ENCODE measurements around the gene ACTR6. TPM values are rescaled to one million over a fixed set of nuclear protein-coding genes. Genes with fewer than 3 reads are reported as not detected.

The ACTR6 gene
- total and polyA plus RNA-seq, 12 donors: 9.4 to 27.5 (median 19.6) TPM

DNA sequence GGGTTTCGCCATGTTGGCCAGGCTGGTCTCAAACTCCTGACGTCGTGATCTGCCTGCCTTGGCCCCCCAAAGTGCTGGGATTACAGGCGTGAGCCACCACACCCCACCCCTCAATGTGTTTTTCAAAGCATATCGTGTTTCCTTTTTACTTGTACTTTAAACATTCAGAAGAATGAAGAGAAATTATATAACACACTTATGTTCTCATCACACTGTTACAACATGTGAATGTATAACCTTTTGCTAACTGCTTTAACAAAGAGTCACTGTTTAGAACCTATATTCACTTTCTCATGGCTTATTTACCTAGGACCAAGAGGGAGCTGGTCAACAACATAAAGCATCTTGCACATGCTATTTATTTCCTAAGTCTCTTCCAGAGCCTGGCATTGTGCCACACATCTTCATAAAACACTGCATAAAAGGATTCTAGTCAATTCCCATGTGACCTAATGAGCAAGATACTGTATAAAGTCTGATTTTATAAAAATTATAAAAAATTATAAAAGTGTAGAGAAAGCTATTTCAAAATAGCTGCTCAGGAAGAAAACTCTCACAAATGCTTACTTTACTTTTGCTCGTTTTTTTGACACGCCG is 16.0 kb upstream of the ACTR6 start:
- DNase-seq: no peak
- 93% methylated on average over 8 of the region's 8 CpGs for WGBS, 2 donors
- H3K4me3 ChIP-seq: no peak overlapping the region
- H3K27me3 ChIP-seq: no peaks in the 10 kb centered on the region
- ATAC-seq: no peak
- H3K27ac ChIP-seq: peak overlapping the region in 1 of 10 donors; percentile 16
- TF ChIP-seq, protein P1, sequence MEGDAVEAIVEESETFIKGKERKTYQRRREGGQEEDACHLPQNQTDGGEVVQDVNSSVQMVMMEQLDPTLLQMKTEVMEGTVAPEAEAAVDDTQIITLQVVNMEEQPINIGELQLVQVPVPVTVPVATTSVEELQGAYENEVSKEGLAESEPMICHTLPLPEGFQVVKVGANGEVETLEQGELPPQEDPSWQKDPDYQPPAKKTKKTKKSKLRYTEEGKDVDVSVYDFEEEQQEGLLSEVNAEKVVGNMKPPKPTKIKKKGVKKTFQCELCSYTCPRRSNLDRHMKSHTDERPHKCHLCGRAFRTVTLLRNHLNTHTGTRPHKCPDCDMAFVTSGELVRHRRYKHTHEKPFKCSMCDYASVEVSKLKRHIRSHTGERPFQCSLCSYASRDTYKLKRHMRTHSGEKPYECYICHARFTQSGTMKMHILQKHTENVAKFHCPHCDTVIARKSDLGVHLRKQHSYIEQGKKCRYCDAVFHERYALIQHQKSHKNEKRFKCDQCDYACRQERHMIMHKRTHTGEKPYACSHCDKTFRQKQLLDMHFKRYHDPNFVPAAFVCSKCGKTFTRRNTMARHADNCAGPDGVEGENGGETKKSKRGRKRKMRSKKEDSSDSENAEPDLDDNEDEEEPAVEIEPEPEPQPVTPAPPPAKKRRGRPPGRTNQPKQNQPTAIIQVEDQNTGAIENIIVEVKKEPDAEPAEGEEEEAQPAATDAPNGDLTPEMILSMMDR (IDR thresholded peaks at IDR 0.05): no peak
- intact Hi-C loops (cut with DNase I): no loop called here
- H3K9me3 ChIP-seq: no peaks in the 10 kb centered on the region
- H3K4me1 ChIP-seq: peaks cover 0 to 19% (median 3%) of the 10 kb centered on the region in 9 donors
- H3K36me3 ChIP-seq: no peaks in the 10 kb centered on the region

DNA sequence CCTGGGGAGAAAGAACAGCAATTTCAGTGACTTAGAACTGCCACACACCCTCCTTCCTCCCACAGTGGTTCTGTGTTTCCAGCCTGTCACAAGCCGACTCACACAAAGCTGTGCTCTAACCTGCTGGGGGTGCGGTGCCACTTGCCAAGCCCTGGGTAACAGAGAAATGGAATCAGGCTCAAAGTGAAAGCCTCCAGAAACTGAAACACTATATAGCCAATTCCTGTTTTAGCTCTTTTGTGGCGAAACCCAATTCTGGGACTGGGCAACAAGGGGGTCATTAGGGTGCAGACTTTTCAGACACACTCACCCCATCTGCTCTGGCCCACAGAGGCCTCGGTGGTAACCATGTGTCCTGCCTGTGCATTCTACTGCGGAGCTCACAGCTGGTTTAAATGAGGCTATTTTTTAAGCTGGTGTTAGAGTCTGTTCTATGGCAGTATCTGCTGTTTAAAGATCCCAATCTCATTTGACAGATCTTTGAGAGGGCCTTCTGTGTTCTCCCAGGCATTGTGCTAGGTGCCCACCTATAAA is 15.2 kb upstream of the ACTR6 start:
- H3K36me3 ChIP-seq: no peaks in the 10 kb centered on the region
- intact Hi-C loops (cut with DNase I): no loop called here
- H3K27ac ChIP-seq: peak overlapping the region in 4 of 10 donors; percentile 16 to 46 (median 34)
- peaks cover 0 to 19% (median 3%) of the 10 kb centered on the region in 9 donors for H3K4me1 ChIP-seq
- H3K9me3 ChIP-seq: no peaks in the 10 kb centered on the region
- ATAC-seq: peak in 2 of 8 donors; percentile 13 to 27
- WGBS, 2 donors: 68 to 72% methylated on average over 5 of the region's 5 CpGs
- peak overlapping the region in 1 of 10 donors; percentile 3 for H3K4me3 ChIP-seq
- DNase-seq: no peak
- no peaks in the 10 kb centered on the region for H3K27me3 ChIP-seq
- TF ChIP-seq, protein P1 (IDR thresholded peaks at IDR 0.05): no peak

DNA sequence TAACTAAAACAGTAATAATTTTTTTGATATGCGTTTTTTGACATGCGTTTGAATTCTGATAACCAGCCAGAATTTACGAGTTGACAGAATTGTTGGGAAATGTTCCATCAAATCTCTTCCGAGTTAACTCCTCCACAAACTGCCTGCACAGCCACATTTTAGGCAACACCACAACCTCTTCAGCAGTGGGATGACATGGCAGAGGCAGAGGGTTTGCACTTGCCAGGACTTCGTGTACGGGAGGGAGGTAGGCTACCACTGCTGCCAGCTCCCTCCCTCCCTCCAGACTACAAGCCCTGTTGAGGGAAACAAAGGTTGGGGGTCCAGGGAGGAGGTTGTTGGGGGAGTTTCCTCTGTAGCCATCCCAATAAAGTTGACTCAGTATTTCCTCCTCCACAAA is 14.5 kb upstream of the ACTR6 start:
- H3K4me3 ChIP-seq: peak overlapping the region in 1 of 10 donors; percentile 3
- no peaks in the 10 kb centered on the region for H3K9me3 ChIP-seq
- H3K36me3 ChIP-seq: no peaks in the 10 kb centered on the region
- H3K27ac ChIP-seq: peak overlapping the region in 3 of 10 donors; percentile 23 to 46 (median 44)
- 40 to 52% methylated on average over 6 of the region's 6 CpGs for WGBS, 2 donors
- TF ChIP-seq, protein P1 (IDR thresholded peaks at IDR 0.05): no peak
- H3K27me3 ChIP-seq: no peaks in the 10 kb centered on the region
- peaks cover 0 to 19% (median 3%) of the 10 kb centered on the region in 9 donors for H3K4me1 ChIP-seq
- DNase-seq (no peak), ATAC-seq (peak in 2 of 8 donors; percentile 31 to 36)
- intact Hi-C loops (cut with DNase I): no loop called here

DNA sequence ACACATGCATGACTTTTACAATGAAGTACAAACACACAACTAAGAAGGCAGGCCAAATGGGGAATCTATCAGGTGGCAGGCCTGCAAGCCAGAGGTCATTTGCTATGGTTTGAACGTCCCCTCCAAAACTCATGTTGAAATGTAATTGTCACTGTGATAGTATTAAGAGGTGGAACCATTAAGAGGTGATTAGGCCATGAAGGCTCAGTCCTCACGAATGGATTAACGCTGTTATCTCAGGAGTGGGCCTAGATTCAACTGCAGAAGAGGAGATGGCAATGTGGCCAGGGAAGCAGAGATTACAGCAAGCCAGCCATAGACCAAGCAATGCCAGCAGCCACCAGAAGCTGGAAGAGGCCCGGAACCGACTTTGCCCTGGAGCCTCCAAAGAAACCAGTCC is 13.5 kb upstream of the ACTR6 start:
- ATAC-seq (peak in 5 of 8 donors; percentile 12 to 64 (median 14)), DNase-seq (no peak)
- Histone ChIP-seq H3K27me3 (no peaks in the 10 kb centered on the region), H3K9me3 (no peaks in the 10 kb centered on the region), H3K27ac (no peak overlapping the region), H3K4me1 (peaks cover 0 to 19% (median 3%) of the 10 kb centered on the region in 9 donors), H3K4me3 (no peak overlapping the region), H3K36me3 (no peaks in the 10 kb centered on the region)
- TF ChIP-seq, protein P1 (IDR thresholded peaks at IDR 0.05): no peak
- intact Hi-C loops (cut with DNase I): no loop called here
- 42 to 60% methylated on average over 5 of the region's 5 CpGs for WGBS, 2 donors
